ENCODE results near the gene SSC4D.
"Not testable (repeated sequence)": the region's sequence is repeated elsewhere in the genome, so short reads cannot be mapped to it uniquely, and the experiment has no call there.

Gene SSC4D

DNA sequence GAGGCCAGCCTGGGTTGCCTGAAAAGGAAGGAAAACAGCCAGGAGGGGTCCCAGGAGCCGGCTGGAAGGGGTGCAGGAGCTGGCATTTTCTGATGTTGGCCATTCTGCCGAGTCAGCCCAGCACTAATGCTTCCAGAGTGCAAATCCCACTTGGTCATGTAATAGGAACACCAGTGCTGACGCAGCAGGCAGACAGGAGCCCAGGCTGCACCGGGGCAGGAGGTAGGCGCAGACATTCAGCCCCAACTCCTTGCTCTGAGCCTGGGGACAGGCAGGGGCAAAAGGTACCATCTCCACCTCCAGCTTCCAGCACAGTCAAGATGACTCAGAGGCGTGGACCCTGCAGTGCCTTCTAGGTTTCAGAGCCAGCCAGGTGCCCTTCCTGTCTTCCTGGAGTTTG, 40.5 kb downstream of the SSC4D start:
- no peaks in the 10 kb centered on the region for H3K36me3 ChIP-seq (ENCODE audit: control insufficient read depth in 2 of 2, insufficient read depth in 2 of 2, low read length in 2 of 2)
- no peak overlapping the region for H3K4me3 ChIP-seq (ENCODE audit: low read length in 2 of 2)
- no peak overlapping the region for H3K27ac ChIP-seq (ENCODE audit: low read depth in 2 of 2, low read length in 2 of 2)
- peaks cover 2 to 8% of the 10 kb centered on the region in 2 donors for H3K4me1 ChIP-seq (ENCODE audit: control insufficient read depth in 2 of 2, insufficient read depth in 2 of 2, low read length in 2 of 2)
- H3K9me3 ChIP-seq (ENCODE audit: control insufficient read depth in 2 of 2, low read length in 2 of 2), result no peaks in the 10 kb centered on the region
- no peak overlapping the region for H3K9ac ChIP-seq (ENCODE audit: low read depth in 1 of 2, low read length in 2 of 2)
- H3K27me3 ChIP-seq (ENCODE audit: control insufficient read depth in 2 of 2, insufficient read depth in 2 of 2, low read length in 2 of 2), result no peaks in the 10 kb centered on the region

DNA sequence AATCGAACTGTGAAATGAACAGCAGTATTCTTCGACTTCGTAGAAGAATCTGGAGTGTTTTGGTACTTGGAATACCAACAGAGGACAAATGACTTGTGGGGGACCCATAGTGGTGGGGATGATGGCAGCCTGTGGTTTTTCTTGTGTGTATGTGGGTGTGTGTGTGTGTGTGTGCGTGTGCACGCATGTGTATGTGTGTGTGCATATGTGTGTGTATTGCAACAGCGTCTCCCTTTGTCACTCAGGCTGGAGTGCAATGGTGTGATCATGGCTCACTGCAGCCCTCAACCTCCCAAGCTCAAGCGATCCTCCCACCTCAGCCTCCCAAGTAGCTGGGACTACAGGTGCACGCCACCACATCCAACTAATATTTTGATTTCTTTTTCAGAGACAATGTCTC, 41.3 kb downstream of the SSC4D start:
- peaks cover 2 to 8% of the 10 kb centered on the region in 2 donors for H3K4me1 ChIP-seq (ENCODE audit: control insufficient read depth in 2 of 2, insufficient read depth in 2 of 2, low read length in 2 of 2)
- H3K36me3 ChIP-seq (ENCODE audit: control insufficient read depth in 2 of 2, insufficient read depth in 2 of 2, low read length in 2 of 2), result no peaks in the 10 kb centered on the region

DNA sequence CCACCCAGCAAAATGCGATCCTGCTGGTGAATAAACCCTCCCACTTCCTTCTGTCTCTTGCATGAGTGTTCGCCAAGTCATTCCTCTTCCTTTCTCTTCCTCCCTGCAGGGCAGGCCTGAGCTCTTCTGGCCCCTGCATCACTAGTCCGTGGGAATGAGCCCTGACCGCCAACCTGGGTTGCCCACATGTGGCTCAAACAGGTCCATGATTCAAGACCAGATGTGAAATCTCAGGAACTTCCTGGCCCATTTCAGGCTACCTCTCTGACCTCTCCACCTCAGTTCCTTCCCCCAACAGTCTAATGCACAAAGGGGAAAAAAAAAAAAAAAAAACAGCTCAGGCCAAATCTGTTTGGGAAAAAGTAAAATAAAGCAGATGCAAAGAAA, 45.3 kb downstream of the SSC4D start:
- Histone ChIP-seq H3K27ac (ENCODE audit: low read depth in 2 of 2, low read length in 2 of 2) (peak overlapping the region; percentile 68 to 81), H3K4me1 (ENCODE audit: control insufficient read depth in 2 of 2, insufficient read depth in 2 of 2, low read length in 2 of 2) (peaks cover 6 to 17% of the 10 kb centered on the region in 2 donors), H3K9ac (ENCODE audit: low read depth in 1 of 2, low read length in 2 of 2) (peak overlapping the region; percentile 6 to 67), H3K4me3 (ENCODE audit: low read length in 2 of 2) (no peak overlapping the region), H3K9me3 (ENCODE audit: control insufficient read depth in 2 of 2, low read length in 2 of 2) (no peaks in the 10 kb centered on the region), H3K27me3 (ENCODE audit: control insufficient read depth in 2 of 2, insufficient read depth in 2 of 2, low read length in 2 of 2) (no peaks in the 10 kb centered on the region), H3K36me3 (ENCODE audit: control insufficient read depth in 2 of 2, insufficient read depth in 2 of 2, low read length in 2 of 2) (no peaks in the 10 kb centered on the region)

More for the DNA sequence above, 41.3 kb downstream of the SSC4D start:
- no peaks in the 10 kb centered on the region for H3K9me3 ChIP-seq (ENCODE audit: control insufficient read depth in 2 of 2, low read length in 2 of 2)
- H3K27me3 ChIP-seq (ENCODE audit: control insufficient read depth in 2 of 2, insufficient read depth in 2 of 2, low read length in 2 of 2), result no peaks in the 10 kb centered on the region
- no peak overlapping the region for H3K27ac ChIP-seq (ENCODE audit: low read depth in 2 of 2, low read length in 2 of 2)
- H3K4me3 ChIP-seq (ENCODE audit: low read length in 2 of 2), result no peak overlapping the region
- H3K9ac ChIP-seq (ENCODE audit: low read depth in 1 of 2, low read length in 2 of 2), result no peak overlapping the region

DNA sequence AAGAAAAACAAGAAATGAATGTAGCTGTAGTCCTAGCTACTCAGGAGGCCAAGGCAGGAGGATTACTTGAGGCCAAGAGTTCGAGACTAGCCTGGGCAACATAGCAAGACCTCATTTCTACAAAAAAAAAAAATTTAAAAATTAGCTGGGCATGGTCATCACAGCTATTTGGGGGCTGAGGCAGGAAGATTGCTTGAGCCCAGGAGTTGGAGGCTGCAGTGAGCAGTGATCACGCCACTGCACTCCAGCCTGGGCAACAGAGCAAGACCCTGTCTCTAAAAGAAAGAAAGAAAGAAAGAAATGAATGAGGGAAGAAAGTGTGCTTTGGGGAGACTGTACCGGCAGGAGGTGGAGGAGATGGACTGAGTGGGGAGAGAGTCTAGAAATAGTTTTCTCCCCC, 45.7 kb downstream of the SSC4D start:
- not testable (repeated sequence) for H3K4me3 ChIP-seq (ENCODE audit: low read length in 2 of 2); H3K9ac ChIP-seq (ENCODE audit: low read depth in 1 of 2, low read length in 2 of 2)
- peaks cover 6 to 17% of the 10 kb centered on the region in 2 donors for H3K4me1 ChIP-seq (ENCODE audit: control insufficient read depth in 2 of 2, insufficient read depth in 2 of 2, low read length in 2 of 2)

DNA sequence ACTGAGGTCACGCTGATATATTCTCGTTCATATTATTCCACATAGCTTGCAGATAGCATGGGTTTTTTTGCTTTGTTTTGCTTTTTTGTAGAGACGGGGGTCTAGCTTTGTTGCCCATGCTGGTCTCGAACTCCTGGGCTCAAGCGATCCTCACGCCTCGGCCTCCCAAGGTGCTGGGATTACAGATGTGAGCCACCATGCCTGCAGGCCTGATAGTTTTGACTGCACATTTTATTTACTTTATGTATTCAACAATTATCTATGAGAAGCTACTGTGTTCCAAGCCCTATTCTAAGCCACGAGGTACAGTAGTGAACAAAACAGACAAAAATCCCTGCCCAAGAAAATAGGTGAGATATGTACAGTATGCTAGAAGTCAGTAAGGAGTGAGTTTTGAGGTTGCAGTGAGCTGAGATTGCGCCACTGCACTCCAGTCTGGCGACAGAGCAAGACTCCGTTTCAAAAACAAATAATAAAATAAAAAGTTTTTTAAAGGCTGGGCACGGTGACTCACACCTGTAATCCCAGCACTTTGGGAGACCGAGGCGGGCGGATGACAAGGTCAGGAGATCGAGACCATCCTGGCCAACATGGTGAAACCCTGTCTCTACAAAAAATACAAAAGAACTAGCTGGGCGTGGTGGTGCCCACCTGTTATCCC, 49.4 kb downstream of the SSC4D start:
- H3K4me1 ChIP-seq (ENCODE audit: control insufficient read depth in 2 of 2, insufficient read depth in 2 of 2, low read length in 2 of 2), result peaks cover 8 to 29% of the 10 kb centered on the region in 2 donors
- H3K36me3 ChIP-seq (ENCODE audit: control insufficient read depth in 2 of 2, insufficient read depth in 2 of 2, low read length in 2 of 2), result peaks cover 0 to under 1% of the 10 kb centered on the region in 2 donors
- peak overlapping the region; percentile 95 to 99 for H3K27ac ChIP-seq (ENCODE audit: low read depth in 2 of 2, low read length in 2 of 2)
- H3K4me3 ChIP-seq (ENCODE audit: low read length in 2 of 2), result peak overlapping the region; percentile 84 to 93
- H3K27me3 ChIP-seq (ENCODE audit: control insufficient read depth in 2 of 2, insufficient read depth in 2 of 2, low read length in 2 of 2), result no peaks in the 10 kb centered on the region
- H3K9ac ChIP-seq (ENCODE audit: low read depth in 1 of 2, low read length in 2 of 2), result peak overlapping the region; percentile 90 to 98
- no peaks in the 10 kb centered on the region for H3K9me3 ChIP-seq (ENCODE audit: control insufficient read depth in 2 of 2, low read length in 2 of 2)

More for the DNA sequence above, 45.7 kb downstream of the SSC4D start:
- not testable (repeated sequence) for H3K27me3 ChIP-seq (ENCODE audit: control insufficient read depth in 2 of 2, insufficient read depth in 2 of 2, low read length in 2 of 2); H3K9me3 ChIP-seq (ENCODE audit: control insufficient read depth in 2 of 2, low read length in 2 of 2); H3K36me3 ChIP-seq (ENCODE audit: control insufficient read depth in 2 of 2, insufficient read depth in 2 of 2, low read length in 2 of 2)
- H3K27ac ChIP-seq (ENCODE audit: low read depth in 2 of 2, low read length in 2 of 2), result peak overlapping the region; percentile 68 to 81

DNA sequence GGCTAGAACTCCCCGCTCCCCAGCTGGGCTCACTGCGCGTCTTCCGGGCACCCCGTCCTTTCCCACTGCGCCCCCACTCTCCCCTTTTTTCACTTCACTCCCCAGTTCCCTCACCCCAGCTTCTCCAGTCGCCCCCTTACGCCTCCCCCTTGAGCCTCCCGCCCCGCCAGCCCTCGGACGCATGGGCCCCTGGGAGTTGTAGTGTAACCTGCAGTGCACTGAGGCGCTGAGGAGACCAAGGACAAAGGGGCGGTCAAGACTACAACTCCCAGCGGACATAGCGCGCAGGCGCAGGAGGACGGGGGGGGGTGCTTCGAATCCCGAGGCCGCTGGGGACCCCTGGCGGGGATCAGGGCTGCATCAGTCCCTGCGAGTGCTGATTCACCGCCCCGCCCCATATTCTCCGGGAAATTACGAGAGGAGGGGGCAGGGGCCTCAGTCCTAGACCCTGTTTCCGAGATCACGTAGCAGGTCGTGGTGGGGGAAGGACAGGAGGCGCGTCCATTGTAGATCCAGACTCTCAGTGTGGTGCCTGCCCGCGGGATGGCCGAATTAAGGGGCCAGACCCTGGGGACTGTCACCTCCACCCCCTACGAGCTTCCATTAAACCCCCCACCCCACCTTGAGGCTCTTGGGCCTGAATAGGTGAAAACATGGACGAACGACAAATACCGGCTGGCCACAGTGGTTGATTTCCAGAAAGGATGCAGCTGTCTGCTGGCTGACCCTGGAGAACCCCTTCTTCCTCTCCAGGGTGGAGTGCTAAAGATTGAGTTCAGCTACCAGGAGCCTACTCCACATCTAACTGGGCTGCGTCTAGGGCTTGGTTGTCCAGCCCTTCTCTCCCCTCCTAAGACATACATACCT, 50.2 kb downstream of the SSC4D start:
- Histone ChIP-seq H3K27ac (ENCODE audit: low read depth in 2 of 2, low read length in 2 of 2) (peak overlapping the region; percentile 95 to 99), H3K36me3 (ENCODE audit: control insufficient read depth in 2 of 2, insufficient read depth in 2 of 2, low read length in 2 of 2) (peaks cover 2 to 3% of the 10 kb centered on the region in 2 donors), H3K4me1 (ENCODE audit: control insufficient read depth in 2 of 2, insufficient read depth in 2 of 2, low read length in 2 of 2) (peaks cover 8 to 24% of the 10 kb centered on the region in 2 donors), H3K9me3 (ENCODE audit: control insufficient read depth in 2 of 2, low read length in 2 of 2) (no peaks in the 10 kb centered on the region), H3K9ac (ENCODE audit: low read depth in 1 of 2, low read length in 2 of 2) (peak overlapping the region; percentile 90 to 98), H3K4me3 (ENCODE audit: low read length in 2 of 2) (peak overlapping the region; percentile 84 to 93), H3K27me3 (ENCODE audit: control insufficient read depth in 2 of 2, insufficient read depth in 2 of 2, low read length in 2 of 2) (no peaks in the 10 kb centered on the region)

DNA sequence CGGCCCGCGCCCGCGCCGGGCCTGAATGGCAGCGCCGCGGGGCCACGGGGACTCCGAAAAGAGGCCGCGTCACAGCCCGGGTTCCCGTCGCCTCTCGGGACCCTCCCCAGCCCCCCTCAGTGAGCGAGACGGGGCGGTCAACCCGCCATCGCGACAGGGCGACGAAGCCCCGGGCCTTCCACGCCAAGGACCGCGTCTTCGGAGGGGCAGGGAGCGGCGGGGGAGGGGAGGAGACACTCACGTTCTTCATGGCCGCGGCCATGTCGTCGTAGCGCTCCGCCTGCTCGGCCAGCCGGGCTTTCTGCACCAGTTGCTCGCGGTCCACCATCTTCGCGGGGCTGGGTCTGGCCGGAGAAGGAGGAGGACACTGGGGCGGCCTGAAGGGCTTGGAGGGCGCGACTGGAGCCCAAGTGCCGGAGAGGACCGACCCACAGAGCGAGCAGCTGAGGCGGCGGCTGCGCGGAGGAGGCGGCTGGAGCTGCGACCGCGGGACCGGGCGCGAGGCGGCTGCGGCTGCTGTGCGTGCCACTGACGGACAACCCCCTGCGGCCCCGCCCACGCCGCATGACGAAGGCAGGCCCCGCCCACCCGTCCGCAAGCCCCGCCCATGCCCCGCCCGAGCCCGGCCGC, 50.9 kb downstream of the SSC4D start, which contains the start of gene YWHAG:
Gene YWHAG, minus strand, starts transcription at position 511 of the 630 bp plus-strand sequence. Its CDS starts 183 bp downstream, at position 328.
- Histone ChIP-seq H3K27ac (ENCODE audit: low read depth in 2 of 2, low read length in 2 of 2) (peak within 1 kb of the TSS; percentile 95 to 99), H3K27me3 (ENCODE audit: control insufficient read depth in 2 of 2, insufficient read depth in 2 of 2, low read length in 2 of 2) (no peaks in the 10 kb centered on the region), H3K9ac (ENCODE audit: low read depth in 1 of 2, low read length in 2 of 2) (peak within 1 kb of the TSS; percentile 90 to 98), H3K4me3 (ENCODE audit: low read length in 2 of 2) (peak within 1 kb of the TSS; percentile 84 to 93), H3K4me1 (ENCODE audit: control insufficient read depth in 2 of 2, insufficient read depth in 2 of 2, low read length in 2 of 2) (peaks cover 8 to 24% of the 10 kb centered on the region in 2 donors), H3K9me3 (ENCODE audit: control insufficient read depth in 2 of 2, low read length in 2 of 2) (no peaks in the 10 kb centered on the region), H3K36me3 (ENCODE audit: control insufficient read depth in 2 of 2, insufficient read depth in 2 of 2, low read length in 2 of 2) (peaks cover 2 to 3% of the 10 kb centered on the region in 2 donors)

DNA sequence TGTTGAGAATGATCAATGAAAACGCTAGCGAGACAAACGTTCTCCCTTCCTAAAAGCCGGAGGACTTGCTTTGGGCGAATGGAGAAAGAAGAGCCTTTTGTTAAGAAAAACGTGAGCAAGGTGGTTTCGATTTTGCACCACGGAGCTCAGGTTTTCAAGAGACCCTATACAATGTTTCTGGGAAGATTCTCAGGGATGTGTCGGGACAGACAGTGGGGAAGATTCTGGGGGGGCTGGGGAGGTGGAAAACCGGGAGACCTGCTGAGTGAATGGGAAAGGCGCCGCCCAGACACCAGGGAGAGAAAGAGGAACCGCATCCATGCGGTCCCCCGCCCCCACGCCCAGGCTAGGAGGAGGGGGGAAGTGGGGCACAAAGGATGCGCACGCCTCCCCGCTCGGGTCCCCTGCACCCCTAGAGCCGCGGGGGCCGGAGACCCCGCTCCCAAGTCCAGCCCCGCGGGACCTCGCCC, 51.5 kb downstream of the SSC4D start:
- no peaks in the 10 kb centered on the region for H3K27me3 ChIP-seq (ENCODE audit: control insufficient read depth in 2 of 2, insufficient read depth in 2 of 2, low read length in 2 of 2)
- peak overlapping the region; percentile 89 to 98 for H3K9ac ChIP-seq (ENCODE audit: low read depth in 1 of 2, low read length in 2 of 2)
- peak overlapping the region; percentile 84 to 93 for H3K4me3 ChIP-seq (ENCODE audit: low read length in 2 of 2)
- peaks cover 2 to 3% of the 10 kb centered on the region in 2 donors for H3K36me3 ChIP-seq (ENCODE audit: control insufficient read depth in 2 of 2, insufficient read depth in 2 of 2, low read length in 2 of 2)
- H3K4me1 ChIP-seq (ENCODE audit: control insufficient read depth in 2 of 2, insufficient read depth in 2 of 2, low read length in 2 of 2), result peaks cover 8 to 24% of the 10 kb centered on the region in 2 donors
- no peaks in the 10 kb centered on the region for H3K9me3 ChIP-seq (ENCODE audit: control insufficient read depth in 2 of 2, low read length in 2 of 2)
- H3K27ac ChIP-seq (ENCODE audit: low read depth in 2 of 2, low read length in 2 of 2), result peak overlapping the region; percentile 95 to 99

DNA sequence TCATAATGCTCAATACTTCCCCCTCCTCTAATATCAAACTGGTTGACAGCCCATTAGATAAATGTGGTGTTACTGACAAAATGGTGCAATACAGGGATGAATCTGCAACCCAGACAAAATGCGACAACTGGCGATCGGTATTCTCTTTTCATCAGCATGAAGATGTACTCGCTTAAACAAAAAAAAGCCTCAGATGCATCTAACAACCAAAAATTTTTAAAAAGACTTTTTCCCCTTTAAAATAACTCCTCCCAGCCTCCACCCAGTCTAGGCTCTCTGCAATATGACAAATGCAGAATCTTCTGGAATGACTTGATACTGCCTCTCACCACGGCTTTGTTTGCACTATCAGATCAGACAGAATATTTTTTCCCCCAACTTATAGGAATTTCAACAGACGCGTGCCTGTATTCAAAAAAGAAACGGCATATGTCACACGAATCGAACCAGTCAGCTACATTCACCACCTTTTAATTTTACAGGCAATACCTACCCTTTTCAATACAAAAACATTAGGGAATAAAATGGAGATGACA, 52.0 kb downstream of the SSC4D start:
- Histone ChIP-seq H3K4me1 (ENCODE audit: control insufficient read depth in 2 of 2, insufficient read depth in 2 of 2, low read length in 2 of 2) (peaks cover 8 to 24% of the 10 kb centered on the region in 2 donors), H3K27me3 (ENCODE audit: control insufficient read depth in 2 of 2, insufficient read depth in 2 of 2, low read length in 2 of 2) (no peaks in the 10 kb centered on the region), H3K27ac (ENCODE audit: low read depth in 2 of 2, low read length in 2 of 2) (peak overlapping the region; percentile 95 to 99), H3K9ac (ENCODE audit: low read depth in 1 of 2, low read length in 2 of 2) (peak overlapping the region; percentile 89 to 98), H3K4me3 (ENCODE audit: low read length in 2 of 2) (peak overlapping the region; percentile 84 to 93), H3K36me3 (ENCODE audit: control insufficient read depth in 2 of 2, insufficient read depth in 2 of 2, low read length in 2 of 2) (peaks cover 2 to 3% of the 10 kb centered on the region in 2 donors), H3K9me3 (ENCODE audit: control insufficient read depth in 2 of 2, low read length in 2 of 2) (no peaks in the 10 kb centered on the region)

All from mucosa of rectum (tissue), 2 donors.